H9 (cell line): ENCODE data around the gene CMTM4. TPM values are rescaled to one million over a fixed set of nuclear protein-coding genes. Genes with fewer than 3 reads are reported as not detected.

Experiments used
- DNase-seq: peaks from one replicate; pipeline ENCODE4 v3.0.0-alpha.2; 2017
- H2AFZ ChIP-seq: one replicate; pipeline ENCODE4 v1.6.1; 2013; ENCODE audit warnings: mild to moderate bottlenecking, low read length, control low read depth, moderate library complexity
- H2AK5ac ChIP-seq: 2 replicates; pipeline ENCODE4 v1.6.1; 2013; ENCODE audit warnings: low read length, control low read depth, mixed read lengths; ENCODE audit not compliant: insufficient read length
- H2BK120ac ChIP-seq: one replicate; pipeline ENCODE4 v1.6.1; 2013; ENCODE audit warnings: low read depth, mild to moderate bottlenecking, low read length, control low read depth, inconsistent platforms; ENCODE audit not compliant: poor library complexity, severe bottlenecking
- H2BK12ac ChIP-seq: 2 replicates; pipeline ENCODE4 v1.6.1; 2013; ENCODE audit warnings: low read length, control low read depth, mixed read lengths, low read depth; ENCODE audit not compliant: insufficient read length
- H2BK15ac ChIP-seq: 2 replicates; pipeline ENCODE4 v1.6.1; 2013; ENCODE audit warnings: low read depth, low read length, control low read depth
- H2BK20ac ChIP-seq: one replicate; pipeline ENCODE4 v1.6.1; 2013; ENCODE audit warnings: low read depth, mild to moderate bottlenecking, low read length, control low read depth, inconsistent platforms; ENCODE audit not compliant: poor library complexity, severe bottlenecking
- H2BK5ac ChIP-seq: 2 replicates; pipeline ENCODE4 v1.6.1; 2013; ENCODE audit warnings: low read length, control low read depth, mixed read lengths; ENCODE audit not compliant: insufficient read length
- H3K14ac ChIP-seq: 2 replicates; pipeline ENCODE4 v1.6.1; 2013; ENCODE audit warnings: low read length, control low read depth; ENCODE audit not compliant: insufficient read depth
- H3K18ac ChIP-seq: 2 replicates; pipeline ENCODE4 v1.6.1; 2013; ENCODE audit warnings: low read depth, mild to moderate bottlenecking, mixed read lengths, low read length, control low read depth; ENCODE audit not compliant: insufficient read length
- H3K23ac ChIP-seq: 2 replicates; pipeline ENCODE4 v1.6.1; 2013; ENCODE audit warnings: low read length, control low read depth, mixed read lengths, low read depth; ENCODE audit not compliant: insufficient read length
- H3K23me2 ChIP-seq: 2 replicates; pipeline ENCODE4 v1.6.1; 2013; ENCODE audit warnings: low read depth, mild to moderate bottlenecking, mixed read lengths, low read length, control low read depth; ENCODE audit not compliant: insufficient read length, poor library complexity, severe bottlenecking
- H3K27ac ChIP-seq: 2 replicates; pipeline ENCODE4 v1.5.1; 2013; ENCODE audit warnings: low read length, control low read depth, mixed read lengths, low read depth; ENCODE audit not compliant: insufficient read length
- H3K27me3 ChIP-seq: 2 replicates; pipeline ENCODE4 v1.6.1; 2013; ENCODE audit warnings: low read length, control low read depth, inconsistent platforms; ENCODE audit not compliant: insufficient read depth
- H3K4ac ChIP-seq: 2 replicates; pipeline ENCODE4 v1.6.1; 2013; ENCODE audit warnings: low read depth, mild to moderate bottlenecking, control low read depth, inconsistent platforms, low read length, moderate library complexity
- H3K4me1 ChIP-seq: 2 replicates; pipeline ENCODE4 v1.6.1; 2013; ENCODE audit warnings: low read length, control low read depth, inconsistent platforms; ENCODE audit not compliant: insufficient read depth
- H3K4me2 ChIP-seq: 2 replicates; pipeline ENCODE4 v1.6.1; 2013; ENCODE audit warnings: low read length, control low read depth, mixed read lengths; ENCODE audit not compliant: insufficient read length, insufficient read depth
- H3K56ac ChIP-seq: 2 replicates; pipeline ENCODE4 v1.6.1; 2013; ENCODE audit warnings: low read depth, mild to moderate bottlenecking, mixed read lengths, low read length, control low read depth; ENCODE audit not compliant: insufficient read length
- H3K79me1 ChIP-seq: 2 replicates; pipeline ENCODE4 v1.6.1; 2013; ENCODE audit warnings: low read depth, mild to moderate bottlenecking, moderate library complexity, low read length, control low read depth, inconsistent platforms; ENCODE audit not compliant: insufficient read depth, poor library complexity, severe bottlenecking
- H3K79me2 ChIP-seq: 2 replicates; pipeline ENCODE4 v1.6.1; 2013; ENCODE audit warnings: low read length, control low read depth, inconsistent platforms; ENCODE audit not compliant: insufficient read depth
- H3K9ac ChIP-seq: 2 replicates; pipeline ENCODE4 v1.6.1; 2013; ENCODE audit warnings: low read length, control low read depth, mixed read lengths; ENCODE audit not compliant: insufficient read length; ENCODE audit errors: extremely low read depth
- H3K9me3 ChIP-seq: one replicate; pipeline ENCODE4 v1.6.1; 2013; ENCODE audit warnings: low read depth, low read length, inconsistent platforms; ENCODE audit not compliant: control insufficient read depth
- H3T11ph ChIP-seq: one replicate; pipeline ENCODE4 v1.6.1; 2013; ENCODE audit warnings: mild to moderate bottlenecking, low read length, control low read depth, inconsistent platforms
- H4K20me1 ChIP-seq: one replicate; pipeline ENCODE4 v1.6.1; 2013; ENCODE audit not compliant: control insufficient read depth, insufficient read length, insufficient read depth
- H4K5ac ChIP-seq: 2 replicates; pipeline ENCODE4 v1.6.1; 2013; ENCODE audit warnings: low read depth, mild to moderate bottlenecking, mixed read lengths, low read length, control low read depth; ENCODE audit not compliant: insufficient read length
- H4K8ac ChIP-seq: replicated peaks from 2 replicates; pipeline ENCODE4 v1.6.1; 2013; ENCODE audit warnings: low read length, control low read depth, mixed read lengths, low read depth; ENCODE audit not compliant: insufficient read length
- H4K91ac ChIP-seq: 2 replicates; pipeline ENCODE4 v1.6.1; 2013; ENCODE audit warnings: low read depth, mild to moderate bottlenecking, moderate library complexity, mixed read lengths, low read length, control low read depth; ENCODE audit not compliant: insufficient read length
- H3K27ac Mint-ChIP-seq, 3 experiments: 2 replicates in 2 of 3; 3 replicates in 1 of 3; pipeline ENCODE4 v1.8.0; 2020 to 2021; ENCODE audit warnings: mixed read lengths in 3 of 3, mild to moderate bottlenecking in 1 of 3, moderate library complexity in 1 of 3
- H3K27me3 Mint-ChIP-seq: 2 replicates; pipeline ENCODE4 v1.8.0; 2021; ENCODE audit warnings: low read depth, mild to moderate bottlenecking, moderate library complexity, mixed read lengths
- H3K36me3 Mint-ChIP-seq, 3 experiments: 2 replicates in 2 of 3; 3 replicates in 1 of 3; pipeline ENCODE4 v1.8.0; 2020 to 2021; ENCODE audit warnings: low read depth in 3 of 3, mixed read lengths in 3 of 3; ENCODE audit not compliant: insufficient read depth in 1 of 3
- H3K4me1 Mint-ChIP-seq, 2 experiments: 2 replicates each; pipeline ENCODE4 v1.8.0; 2020; ENCODE audit warnings: mixed read lengths in 2 of 2
- H3K4me3 Mint-ChIP-seq, 2 experiments: 2 replicates in 1 of 2; 3 replicates in 1 of 2; pipeline ENCODE4 v1.8.0; 2020 to 2021; ENCODE audit warnings: mild to moderate bottlenecking in 2 of 2, mixed read lengths in 2 of 2, moderate library complexity in 1 of 2
- H3K9me3 Mint-ChIP-seq, 2 experiments: 2 replicates in 1 of 2; 3 replicates in 1 of 2; pipeline ENCODE4 v1.8.0; 2020; ENCODE audit warnings: mild to moderate bottlenecking in 2 of 2, mixed read lengths in 2 of 2, moderate library complexity in 1 of 2
- WGBS: extraction: QIAGEN DNeasy Blood & Tissue Kit; methylation state at CpG from one replicate; pipeline ENCODE4 v1.1.7; 2013; ENCODE audit warnings: missing lambda C conversion rate, low lambda C conversion rate, mixed read lengths; ENCODE audit not compliant: insufficient read length; ENCODE audit errors: extremely low coverage; 5-methylcytosine and 5-hydroxymethylcytosine counted together
- total RNA-seq: library from RNA; stranded (reverse); gene quantifications from 2 replicates; pipeline ENCODE4 v1.2.1, GENCODE V29; 2021
- TF ChIP-seq, protein P1 (sequence below): fragments of 200-600 bp; sonication (generic); conservative IDR thresholded peaks from 3 replicates; pipeline ENCODE4 v1.8.0; 2021; ENCODE audit warnings: antibody characterized with exemption, mild to moderate bottlenecking

Gene CMTM4
- total RNA-seq, 1 experiment from 2014 or later = 40.5 TPM

DNA sequence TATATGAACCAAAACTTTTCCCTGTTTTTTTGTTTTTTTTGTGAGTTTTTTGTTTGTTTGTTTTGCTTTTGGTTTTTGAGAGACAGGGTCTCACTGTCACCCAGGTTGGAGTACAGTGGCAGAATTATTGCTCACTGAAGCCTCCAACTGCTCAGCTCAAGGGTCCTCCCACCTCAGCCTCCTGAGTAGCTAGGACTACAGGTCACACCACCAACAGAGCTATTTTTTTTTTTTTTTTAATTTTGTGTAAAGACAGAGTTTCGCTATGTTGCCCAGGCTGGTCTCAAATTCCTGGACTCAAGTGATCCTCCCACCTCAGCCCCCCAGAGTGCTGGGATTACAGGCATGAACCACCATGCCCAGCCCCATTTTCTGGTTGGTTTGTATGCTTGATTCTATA, 28.6 kb downstream of the CMTM4 start:
- Histone ChIP-seq H4K20me1 (no peaks in the 10 kb centered on the region), H3K14ac (no peak overlapping the region), H3K18ac (no peak overlapping the region), H3K4me1 (no peaks in the 10 kb centered on the region), H3K27ac (no peak overlapping the region), H3K79me1 (peaks cover 3% of the 10 kb centered on the region), H2BK120ac (no peak overlapping the region), H3K56ac (no peak overlapping the region), H3K9me3 (no peaks in the 10 kb centered on the region), H3T11ph (no peak overlapping the region), H2BK15ac (no peak overlapping the region), H4K5ac (no peak overlapping the region), H4K8ac (no peak overlapping the region), H3K23ac (no peak overlapping the region), H2AFZ (no peak overlapping the region), H3K79me2 (no peaks in the 10 kb centered on the region), H3K9ac (no peak overlapping the region), H3K4me2 (no peak overlapping the region), H2BK12ac (no peak overlapping the region), H2BK20ac (no peak overlapping the region), H3K23me2 (no peaks in the 10 kb centered on the region), H4K91ac (no peak overlapping the region), H2BK5ac (no peak overlapping the region), H2AK5ac (no peak overlapping the region), H3K27me3 (no peaks in the 10 kb centered on the region), H3K4ac (no peak overlapping the region)
- Mint-ChIP-seq H3K36me3 (peaks cover 0 to 2% (median 2%) of the 10 kb centered on the region in 3 experiments; a peak in 2 of 7 replicates), H3K27ac (no peak overlapping the region), H3K27me3 (no peaks in the 10 kb centered on the region), H3K4me1 (peaks cover 1 to 2% of the 10 kb centered on the region in 2 experiments), H3K4me3 (no peak overlapping the region), H3K9me3 (no peaks in the 10 kb centered on the region)
- no peak for DNase-seq
- TF ChIP-seq, protein P1, sequence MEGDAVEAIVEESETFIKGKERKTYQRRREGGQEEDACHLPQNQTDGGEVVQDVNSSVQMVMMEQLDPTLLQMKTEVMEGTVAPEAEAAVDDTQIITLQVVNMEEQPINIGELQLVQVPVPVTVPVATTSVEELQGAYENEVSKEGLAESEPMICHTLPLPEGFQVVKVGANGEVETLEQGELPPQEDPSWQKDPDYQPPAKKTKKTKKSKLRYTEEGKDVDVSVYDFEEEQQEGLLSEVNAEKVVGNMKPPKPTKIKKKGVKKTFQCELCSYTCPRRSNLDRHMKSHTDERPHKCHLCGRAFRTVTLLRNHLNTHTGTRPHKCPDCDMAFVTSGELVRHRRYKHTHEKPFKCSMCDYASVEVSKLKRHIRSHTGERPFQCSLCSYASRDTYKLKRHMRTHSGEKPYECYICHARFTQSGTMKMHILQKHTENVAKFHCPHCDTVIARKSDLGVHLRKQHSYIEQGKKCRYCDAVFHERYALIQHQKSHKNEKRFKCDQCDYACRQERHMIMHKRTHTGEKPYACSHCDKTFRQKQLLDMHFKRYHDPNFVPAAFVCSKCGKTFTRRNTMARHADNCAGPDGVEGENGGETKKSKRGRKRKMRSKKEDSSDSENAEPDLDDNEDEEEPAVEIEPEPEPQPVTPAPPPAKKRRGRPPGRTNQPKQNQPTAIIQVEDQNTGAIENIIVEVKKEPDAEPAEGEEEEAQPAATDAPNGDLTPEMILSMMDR = no peak
- WGBS = no CpG with 5 or more reads among the region's 1 CpG
